Superior temporal gyrus (tissue), 1 donor: ENCODE measurements around the gene KPNA4.
A peak's percentile ranks its signal among the peaks of the same experiment; 100 is the strongest.
"Not testable (repeated sequence)": the region's sequence is repeated elsewhere in the genome, so short reads cannot be mapped to it uniquely, and the experiment has no call there.

Source experiments
- DNase-seq: peaks from one replicate; pipeline ENCODE4 v3.0.0-alpha.2; 2016; ENCODE audit errors: extremely low spot score

The KPNA4 gene, protein sequence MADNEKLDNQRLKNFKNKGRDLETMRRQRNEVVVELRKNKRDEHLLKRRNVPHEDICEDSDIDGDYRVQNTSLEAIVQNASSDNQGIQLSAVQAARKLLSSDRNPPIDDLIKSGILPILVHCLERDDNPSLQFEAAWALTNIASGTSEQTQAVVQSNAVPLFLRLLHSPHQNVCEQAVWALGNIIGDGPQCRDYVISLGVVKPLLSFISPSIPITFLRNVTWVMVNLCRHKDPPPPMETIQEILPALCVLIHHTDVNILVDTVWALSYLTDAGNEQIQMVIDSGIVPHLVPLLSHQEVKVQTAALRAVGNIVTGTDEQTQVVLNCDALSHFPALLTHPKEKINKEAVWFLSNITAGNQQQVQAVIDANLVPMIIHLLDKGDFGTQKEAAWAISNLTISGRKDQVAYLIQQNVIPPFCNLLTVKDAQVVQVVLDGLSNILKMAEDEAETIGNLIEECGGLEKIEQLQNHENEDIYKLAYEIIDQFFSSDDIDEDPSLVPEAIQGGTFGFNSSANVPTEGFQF

DNA sequence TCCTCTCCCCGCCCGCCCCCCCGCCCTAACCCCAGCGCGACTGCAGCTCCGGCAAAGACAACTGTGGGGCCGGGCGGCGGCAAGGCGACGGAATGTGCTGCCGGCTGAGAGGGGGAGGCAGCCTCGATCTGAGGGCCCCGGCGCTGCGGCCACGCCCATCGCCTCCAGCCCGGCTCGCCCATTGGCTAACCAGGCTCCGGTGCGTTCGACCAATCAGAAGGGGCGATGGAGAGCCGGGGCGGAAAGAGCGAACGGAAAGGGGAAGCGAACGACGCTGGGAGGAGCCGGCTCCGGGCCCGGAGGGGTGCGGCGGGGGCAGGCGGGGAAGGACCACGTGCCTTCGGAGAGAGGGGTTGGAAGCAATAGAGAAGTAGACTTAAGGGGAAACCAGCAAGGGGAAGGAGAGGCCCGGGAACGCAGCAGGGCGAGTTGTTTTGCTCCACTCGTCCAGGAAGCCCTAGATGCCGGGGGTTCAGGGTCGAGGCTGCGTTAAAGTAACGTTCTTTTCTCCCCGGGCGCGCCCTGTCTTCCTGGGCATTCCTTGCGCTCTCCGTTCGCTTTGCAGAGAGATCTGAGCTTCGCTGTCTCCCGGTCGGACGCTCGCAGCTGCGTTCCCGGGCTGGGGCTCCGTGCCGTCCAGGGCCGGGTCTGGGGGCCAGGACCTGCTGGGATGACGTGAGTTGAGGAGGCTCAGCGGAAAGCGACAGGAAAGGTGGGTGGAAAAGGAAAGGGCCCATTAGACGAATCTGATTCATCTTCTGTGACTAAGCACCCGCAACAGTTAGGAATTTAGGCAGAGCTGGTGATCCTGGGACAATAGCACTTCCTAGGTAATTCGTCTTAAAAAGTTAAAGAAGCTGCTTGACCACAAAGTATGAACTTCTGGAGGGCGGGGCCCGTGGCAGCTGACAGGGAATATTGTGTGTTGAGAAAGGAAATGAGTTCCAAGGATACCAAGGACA lies at the start of gene KPNA4:
Gene KPNA4 (minus strand): TSS at position 130 of the 962 bp plus-strand sequence. CDS start 289 bp downstream, outside the sequence.
- DNase-seq, result peak; percentile 98

- no peak for DNase-seq
Observed at GRCh38 chr3:160613661-160614060, 48.3 kb upstream of the KPNA4 start.

DNA sequence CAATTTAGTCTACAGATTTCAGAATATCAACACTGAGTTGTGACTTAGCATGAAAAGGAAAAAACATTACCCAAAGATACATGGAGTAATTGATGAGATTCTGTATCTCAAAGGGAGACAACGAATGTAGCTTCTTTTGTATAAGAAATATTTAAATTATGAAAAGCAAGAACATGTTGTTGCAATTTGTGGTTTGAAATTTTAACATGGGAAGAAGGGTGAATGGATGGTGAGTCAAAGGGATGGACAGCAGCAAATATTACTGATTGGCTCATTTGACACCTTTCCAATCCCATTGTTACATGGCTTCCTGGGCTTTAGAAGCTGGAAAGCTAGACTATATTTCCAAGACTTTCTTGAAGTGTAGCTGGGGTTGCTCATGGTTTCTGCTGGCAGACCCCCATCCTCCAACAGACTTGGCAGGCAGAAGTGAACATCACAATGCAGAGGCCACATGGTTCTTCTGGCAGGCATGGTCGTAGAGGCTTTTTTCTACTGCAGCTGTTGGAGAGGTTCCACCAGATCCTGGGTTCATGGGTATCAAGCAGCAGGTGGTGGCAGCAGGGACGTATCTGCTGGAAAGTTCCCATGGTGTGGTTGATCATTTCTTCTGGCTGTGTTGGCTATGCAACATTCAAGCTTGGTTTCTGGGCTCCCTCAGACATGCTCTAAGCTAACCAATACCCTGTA lies 47.2 kb upstream of the KPNA4 start:
- DNase-seq, result no peak

- DNase-seq, result no peak
Observed at GRCh38 chr3:160611141-160611540, 45.8 kb upstream of the KPNA4 start.

DNA sequence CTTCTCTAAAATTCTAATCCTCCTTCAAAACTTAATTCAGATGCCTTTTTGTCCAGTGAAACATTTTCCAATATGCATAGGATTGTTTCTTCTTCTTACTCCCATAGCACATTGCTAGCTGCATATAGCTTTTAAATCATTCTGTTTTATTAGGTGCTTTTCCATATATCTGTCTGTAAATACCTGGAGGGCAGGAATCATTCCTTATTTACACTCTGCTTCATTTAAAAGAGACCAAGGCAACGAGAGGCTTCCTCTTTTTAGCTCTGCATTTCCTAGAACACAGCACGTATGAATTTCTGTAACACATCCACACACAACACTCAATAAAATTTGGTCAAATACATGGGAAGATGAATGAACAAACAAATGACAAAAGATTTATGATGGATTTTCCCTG lies 43.5 kb upstream of the KPNA4 start:
- DNase-seq, result no peak

DNA sequence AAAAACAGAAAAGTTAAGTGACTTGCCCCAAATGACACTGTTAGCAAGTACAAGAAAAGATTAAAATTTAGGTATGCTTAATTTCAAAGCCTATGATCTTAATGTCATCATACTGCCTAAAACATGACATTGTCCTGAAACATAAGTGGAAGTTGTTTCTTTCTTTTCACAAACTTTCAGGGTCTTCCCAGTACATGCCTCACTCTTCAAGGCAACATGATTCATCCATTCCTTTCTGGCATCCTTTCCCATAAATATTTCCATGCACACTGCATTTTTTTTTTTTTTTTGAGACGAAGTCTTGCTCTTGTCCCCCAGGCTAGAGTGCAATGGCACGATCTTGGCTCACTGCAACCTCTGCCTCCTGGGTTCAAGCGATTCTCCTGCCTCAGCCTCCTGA lies 42.5 kb upstream of the KPNA4 start:
- no peak for DNase-seq

- no peak for DNase-seq
Observed at GRCh38 chr3:160605315-160605714, 39.9 kb upstream of the KPNA4 start.

GRCh38 chr3:160603845-160604244 lies 38.5 kb upstream of the KPNA4 start:
- DNase-seq, result not testable (repeated sequence)

GRCh38 chr3:160602259-160602658 lies 36.9 kb upstream of the KPNA4 start:
- DNase-seq, result no peak

DNA sequence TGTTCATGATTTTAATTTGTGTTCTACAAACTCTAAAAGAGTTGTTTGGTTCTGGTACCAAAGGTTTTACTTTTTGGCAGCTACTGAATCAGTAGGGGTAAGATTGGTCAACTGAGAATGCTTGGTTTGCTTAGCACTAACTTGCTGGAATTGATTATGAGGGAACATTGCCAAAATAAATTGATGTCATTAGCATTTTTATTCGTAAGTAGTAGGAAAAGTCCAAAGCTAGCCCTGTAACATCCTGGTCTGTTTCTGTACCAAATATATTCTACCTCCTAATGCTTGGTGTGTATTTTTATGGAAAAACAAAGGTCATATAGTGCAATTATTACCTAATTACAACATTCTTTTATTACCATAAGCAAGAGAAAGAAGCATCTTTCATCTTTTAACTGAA lies 35.9 kb upstream of the KPNA4 start:
- DNase-seq, result no peak

GRCh38 chr3:160598865-160599264 lies 33.5 kb upstream of the KPNA4 start:
- DNase-seq, result no peak

DNA sequence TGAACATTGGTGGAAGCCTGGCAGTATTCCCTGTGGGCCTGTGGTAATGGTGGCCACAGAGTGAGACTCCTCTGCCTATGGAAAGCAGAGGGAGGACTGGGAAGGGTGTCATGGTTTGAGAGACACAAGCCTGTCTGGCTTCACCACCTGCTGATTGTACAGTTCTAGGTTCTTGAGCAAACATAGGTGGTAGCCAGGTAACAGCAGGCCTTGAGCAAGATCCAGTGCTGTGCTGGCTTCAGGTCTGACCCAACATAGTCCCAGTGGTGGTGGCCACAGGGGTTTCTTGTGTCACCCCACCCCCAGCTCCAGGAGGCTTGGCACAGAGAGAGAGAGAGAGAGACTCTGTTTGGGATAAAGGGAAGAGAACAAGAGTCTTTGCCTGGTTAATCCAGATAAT lies 22.7 kb upstream of the KPNA4 start:
- no peak for DNase-seq

- no peak for DNase-seq
Observed at GRCh38 chr3:160587105-160587504, 21.7 kb upstream of the KPNA4 start.

DNA sequence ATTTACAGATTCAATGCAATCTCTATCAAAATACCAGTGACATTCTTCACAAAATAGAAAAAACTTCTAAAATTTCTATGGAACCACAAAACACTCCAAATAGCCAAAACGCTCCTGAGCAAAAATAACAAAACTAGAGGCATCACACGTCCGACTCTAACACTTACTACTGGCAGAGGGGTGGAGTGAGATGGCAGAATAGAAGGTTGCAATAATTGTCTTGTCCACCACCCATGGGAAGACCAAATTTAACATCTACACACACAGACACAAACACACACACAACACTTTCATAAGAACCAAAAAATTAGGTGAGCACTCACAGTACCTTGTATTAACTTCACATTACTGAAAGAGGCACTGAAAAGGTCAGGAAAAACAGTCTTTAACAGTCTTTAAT lies 21.3 kb upstream of the KPNA4 start:
- no peak for DNase-seq

DNA sequence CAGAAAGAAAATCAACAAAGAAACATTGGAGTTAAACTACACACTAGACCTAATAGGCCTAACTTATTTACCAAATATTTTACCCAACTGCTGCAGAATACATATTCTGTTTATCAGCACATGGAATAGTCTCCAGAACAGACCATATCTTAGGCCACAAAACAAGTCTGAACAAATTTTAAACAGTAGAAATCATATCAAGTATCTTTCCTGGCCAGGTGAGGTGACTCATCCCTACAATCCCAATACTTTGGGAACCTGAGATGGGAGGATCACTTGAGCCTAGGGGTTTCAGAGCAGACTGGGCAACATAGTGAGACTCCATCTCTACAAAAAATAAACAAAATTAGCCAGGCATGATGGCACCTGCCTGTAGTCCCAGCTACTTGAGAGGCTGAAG lies 18.1 kb upstream of the KPNA4 start:
- DNase-seq, result no peak

GRCh38 chr3:160580938-160581337 lies 15.6 kb upstream of the KPNA4 start:
- DNase-seq, result no peak

DNA sequence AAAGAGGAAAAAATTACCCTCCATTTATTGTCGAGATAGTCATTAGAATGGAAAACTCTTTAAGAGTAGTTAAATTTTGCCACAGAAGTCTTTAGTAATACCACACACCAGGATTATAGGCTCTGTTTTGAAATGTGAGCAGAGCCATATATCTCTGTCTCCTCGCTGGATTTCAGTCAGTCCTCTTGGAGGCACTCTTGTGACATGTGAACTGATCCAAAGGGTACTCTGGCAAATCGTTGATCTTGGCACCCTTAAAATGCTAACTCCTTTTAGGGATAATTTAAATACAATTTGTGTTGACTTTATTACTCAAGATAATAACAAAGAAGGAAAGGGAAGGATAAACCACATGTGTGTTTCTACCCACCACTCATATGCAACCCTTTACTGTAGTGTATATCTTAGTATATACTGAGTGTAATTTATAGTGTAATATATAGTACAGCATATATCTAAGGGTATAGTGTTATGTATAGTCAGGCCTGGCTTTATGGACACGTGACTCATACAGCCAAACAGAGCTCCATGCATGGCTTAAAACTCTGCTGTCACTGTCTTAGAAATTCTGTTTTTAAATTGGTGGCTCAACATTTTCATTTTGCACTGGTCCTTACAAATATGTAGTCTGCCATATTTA lies 12.3 kb upstream of the KPNA4 start:
- DNase-seq, result no peak

GRCh38 chr3:160577093-160577492 lies 11.7 kb upstream of the KPNA4 start:
- DNase-seq, result no peak

- DNase-seq, result no peak
Observed at GRCh38 chr3:160576621-160577020, 11.2 kb upstream of the KPNA4 start.

DNA sequence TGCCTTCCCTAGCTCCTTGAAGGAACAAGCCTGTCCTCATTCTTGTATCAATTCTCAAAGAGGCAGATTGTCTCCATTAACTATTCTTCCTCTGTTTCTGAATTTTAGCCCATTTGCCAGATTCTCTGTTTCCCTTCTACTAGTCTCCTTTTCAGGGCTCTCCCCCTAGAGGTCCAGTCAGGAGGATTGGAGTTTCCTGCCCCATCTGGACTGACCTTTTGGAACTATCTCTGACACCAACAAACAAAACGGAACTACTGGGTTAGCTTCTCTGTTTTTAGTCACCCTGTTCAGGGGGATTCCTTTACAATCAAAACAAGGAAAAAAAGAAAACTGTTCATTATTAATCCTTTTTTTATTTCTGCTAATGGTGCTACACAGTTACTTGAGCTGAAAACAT lies 10.2 kb upstream of the KPNA4 start:
- DNase-seq, result no peak

DNA sequence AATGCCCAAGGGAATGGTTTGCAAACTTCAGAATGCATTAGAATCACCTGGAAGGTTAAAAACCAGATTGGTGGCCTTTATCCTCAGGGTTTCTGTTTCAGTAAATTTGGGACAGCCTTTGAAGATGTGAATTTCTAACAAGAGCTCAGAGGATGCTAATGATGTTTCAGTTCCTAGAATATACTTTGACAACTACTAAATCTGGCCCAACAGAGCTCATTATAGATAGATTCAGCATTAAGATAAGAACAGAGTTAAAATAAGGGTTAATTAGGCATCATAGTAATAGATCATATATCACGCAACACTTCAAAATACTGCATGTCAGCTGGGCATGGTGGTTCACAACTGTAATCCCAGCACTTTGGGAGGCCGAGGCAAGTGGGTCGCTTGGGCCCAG lies 9.3 kb upstream of the KPNA4 start:
- no peak for DNase-seq
